GM18526 (cell line): Measurements from ENCODE around the gene RNF130.

ENCODE experiments used
- POLR2A ChIP-seq: IDR thresholded peaks from 3 replicates; pipeline ENCODE4 v1.6.1; 2011; ENCODE audit not compliant: insufficient read length; ENCODE audit errors: extremely low read depth

Gene RNF130

GRCh38 chr5:180027459-180028089, 44.0 kb downstream of the RNF130 start:
- TF ChIP-seq POLR2A: no peak

GRCh38 chr5:180026734-180027458, 44.7 kb downstream of the RNF130 start:
- no peak for TF ChIP-seq POLR2A

GRCh38 chr5:180026320-180026719, 45.2 kb downstream of the RNF130 start:
- no peak for TF ChIP-seq POLR2A

GRCh38 chr5:180021900-180022299, 49.7 kb downstream of the RNF130 start:
- TF ChIP-seq POLR2A: no peak

GRCh38 chr5:180020176-180020575, 51.4 kb downstream of the RNF130 start:
- no peak for TF ChIP-seq POLR2A

- TF ChIP-seq POLR2A: no peak
Observed at GRCh38 chr5:180018347-180019060, 53.1 kb downstream of the RNF130 start.

- TF ChIP-seq POLR2A: no peak
Observed at GRCh38 chr5:180013678-180014077, 57.9 kb downstream of the RNF130 start.

- no peak for TF ChIP-seq POLR2A
Observed at GRCh38 chr5:180012316-180012715, 59.2 kb downstream of the RNF130 start.

- TF ChIP-seq POLR2A: no peak
Observed at GRCh38 chr5:180010636-180011035, 60.9 kb downstream of the RNF130 start.

GRCh38 chr5:180009581-180009980, 62.0 kb downstream of the RNF130 start:
- no peak for TF ChIP-seq POLR2A

- no peak for TF ChIP-seq POLR2A
Observed at GRCh38 chr5:180008433-180008832, 63.1 kb downstream of the RNF130 start.

- no peak for TF ChIP-seq POLR2A
Observed at GRCh38 chr5:180007582-180007981, 64.0 kb downstream of the RNF130 start.

GRCh38 chr5:180006141-180006540, 65.4 kb downstream of the RNF130 start:
- no peak for TF ChIP-seq POLR2A

- no peak for TF ChIP-seq POLR2A
Observed at GRCh38 chr5:180003127-180003526, 68.4 kb downstream of the RNF130 start.

GRCh38 chr5:180001742-180002141, 69.8 kb downstream of the RNF130 start:
- TF ChIP-seq POLR2A: no peak

- TF ChIP-seq POLR2A: no peak
Observed at GRCh38 chr5:180001136-180001535, 70.4 kb downstream of the RNF130 start.
